ENCODE data around the gene ROCK1. TPM values are rescaled to one million over a fixed set of nuclear protein-coding genes. Genes with fewer than 3 reads are reported as not detected.
"Not testable (repeated sequence)": the region's sequence is repeated elsewhere in the genome, so short reads cannot be mapped to it uniquely, and the experiment has no call there.

The ROCK1 gene
- total RNA-seq, 2 experiments from 2014 or later: 67.0 to 71.5 TPM

DNA sequence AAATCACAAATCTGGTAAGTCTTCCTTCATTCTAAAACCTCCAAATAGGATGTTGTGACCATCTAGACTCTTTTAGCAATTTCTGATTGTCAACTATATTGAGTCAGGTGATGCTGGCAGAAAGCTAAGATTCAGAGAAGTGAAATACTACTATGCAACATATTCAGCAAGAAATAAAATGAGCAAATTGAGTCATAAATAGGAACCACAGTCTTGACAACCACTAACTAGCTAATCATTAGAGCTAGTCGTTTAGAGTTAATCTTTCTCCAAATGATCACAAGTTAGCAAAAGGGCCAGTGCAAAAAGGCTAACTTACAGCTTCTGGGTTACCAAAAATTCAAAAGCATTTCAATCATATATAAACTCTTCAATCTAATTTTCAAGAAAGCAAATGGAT, 54.5 kb downstream of the ROCK1 start:
- no peak overlapping the region for H3K27ac Mint-ChIP-seq
- no peaks in the 10 kb centered on the region for H3K4me1 Mint-ChIP-seq
- H3K4me3 Mint-ChIP-seq: no peak overlapping the region
- H3K36me3 Mint-ChIP-seq (ENCODE audit: low read depth): peaks cover 11% of the 10 kb centered on the region
- POLR2A ChIA-PET: no interaction called here
- H3K27me3 Mint-ChIP-seq: no peaks in the 10 kb centered on the region
- H3K9me3 Mint-ChIP-seq: no peaks in the 10 kb centered on the region
- CTCF ChIA-PET: no interaction called here
- no peak for DNase-seq

DNA sequence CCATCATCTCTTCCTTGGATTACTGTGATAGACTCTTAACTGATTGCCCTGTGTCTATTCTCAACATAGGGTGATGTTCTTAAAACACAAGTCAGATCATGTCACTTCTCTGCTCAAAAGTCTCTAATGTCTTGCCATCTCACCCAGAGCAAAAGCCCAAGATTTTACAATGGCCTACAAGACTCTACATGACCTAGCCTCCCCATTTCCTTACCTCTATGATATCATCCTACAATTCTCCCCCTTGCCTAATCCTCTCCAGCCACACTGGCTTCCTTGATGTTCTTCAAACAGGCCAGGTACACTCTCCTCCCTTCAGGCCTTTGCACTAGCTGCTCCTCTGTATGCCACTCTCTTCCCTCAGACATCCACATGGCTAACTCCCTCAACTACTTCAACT, 55.1 kb downstream of the ROCK1 start:
- no peak overlapping the region for H3K4me3 Mint-ChIP-seq
- POLR2A ChIA-PET: no interaction called here

DNA sequence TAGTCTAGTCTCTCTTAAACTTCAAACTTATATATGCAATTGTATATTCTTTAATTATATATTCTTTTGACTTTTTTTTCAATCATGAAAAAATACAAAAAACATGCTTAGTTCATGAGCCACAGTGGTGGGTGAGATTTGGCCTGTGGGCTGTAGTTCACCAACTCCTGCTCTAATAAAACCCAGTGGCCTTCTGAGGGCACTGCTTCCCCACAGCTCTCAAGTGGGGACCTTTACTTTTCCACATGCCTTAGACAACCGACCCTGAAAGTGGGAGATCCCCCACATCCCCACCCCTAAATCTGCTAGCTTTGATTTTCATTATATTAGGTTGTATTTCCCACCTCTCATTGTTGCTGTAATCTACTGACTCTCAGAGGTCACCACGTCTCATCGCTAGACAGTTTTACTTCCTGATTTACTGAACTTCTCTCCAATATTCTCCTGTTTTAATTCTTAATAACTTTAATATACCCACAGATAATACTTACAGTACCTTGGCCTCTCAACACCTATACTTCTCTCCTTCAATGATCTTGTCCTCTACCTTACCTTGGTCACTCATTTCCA, 57.3 kb downstream of the ROCK1 start:
- Mint-ChIP-seq H3K27me3 (no peaks in the 10 kb centered on the region), H3K27ac (no peak overlapping the region), H3K4me1 (peaks cover 6% of the 10 kb centered on the region), H3K4me3 (no peak overlapping the region), H3K9me3 (no peaks in the 10 kb centered on the region), H3K36me3 (ENCODE audit: low read depth) (peaks cover 6% of the 10 kb centered on the region)
- DNase-seq: no peak
- ChIA-PET POLR2A (interaction anchor here (1.3 kb wide), 1 partner anchor 9 kb away, joined by 5 read pairs; no protein-coding TSS in a partner anchor), CTCF (no interaction called here)

More for the DNA sequence above, 55.1 kb downstream of the ROCK1 start:
- no peak for DNase-seq
- Mint-ChIP-seq H3K36me3 (ENCODE audit: low read depth) (peaks cover 11% of the 10 kb centered on the region), H3K27me3 (no peaks in the 10 kb centered on the region), H3K9me3 (no peaks in the 10 kb centered on the region), H3K4me1 (no peaks in the 10 kb centered on the region), H3K27ac (no peak overlapping the region)
- CTCF ChIA-PET: no interaction called here

DNA sequence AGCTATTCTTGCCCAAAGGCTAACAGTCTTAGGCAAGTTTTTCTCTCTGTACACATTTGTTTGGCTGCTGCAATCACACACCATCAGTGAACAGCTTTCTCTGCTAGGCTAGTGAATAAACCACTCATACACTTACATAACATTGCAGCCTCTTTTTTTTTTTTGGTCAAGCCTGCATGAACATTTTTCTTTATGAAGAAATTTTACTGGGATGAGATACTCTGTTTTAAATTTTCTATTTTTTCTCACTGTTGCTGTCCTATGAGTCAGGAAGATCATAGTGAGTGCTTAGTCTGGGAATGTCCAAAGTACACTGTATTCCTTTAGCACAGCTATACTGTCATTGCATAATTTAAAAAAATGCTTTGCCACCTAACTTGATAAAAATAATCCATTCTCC, 58.5 kb downstream of the ROCK1 start:
- Mint-ChIP-seq H3K27ac (no peak overlapping the region), H3K4me3 (no peak overlapping the region), H3K9me3 (no peaks in the 10 kb centered on the region), H3K4me1 (peaks cover 9% of the 10 kb centered on the region), H3K36me3 (ENCODE audit: low read depth) (peaks cover 5% of the 10 kb centered on the region), H3K27me3 (no peaks in the 10 kb centered on the region)
- ChIA-PET CTCF (no interaction called here), POLR2A (interaction anchor here (1.6 kb wide), 1 partner anchor 58 kb away, joined by 6 read pairs; the partner anchor contains the start of gene ROCK1)
- no peak for DNase-seq

DNA sequence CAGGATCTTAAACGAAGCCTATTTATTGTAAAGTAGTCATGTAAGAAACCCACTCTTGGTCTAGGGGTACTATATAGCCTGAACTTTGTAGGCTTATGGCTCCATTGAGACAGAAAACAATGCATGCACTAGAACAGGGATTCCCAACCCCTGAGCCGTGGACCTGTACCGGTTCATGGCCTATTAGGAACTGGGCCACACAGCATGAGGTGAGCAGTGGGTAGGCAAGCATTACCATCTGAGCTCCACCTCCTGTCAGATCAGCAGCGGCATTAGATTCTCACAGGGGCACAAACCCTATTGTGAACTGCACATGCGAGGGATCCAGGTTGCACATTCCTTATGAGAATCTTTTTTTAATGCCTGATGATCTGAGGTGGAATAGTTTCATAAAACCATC, 59.2 kb downstream of the ROCK1 start:
- DNase-seq: no peak
- ChIA-PET CTCF (no interaction called here), POLR2A (interaction anchor here (1.6 kb wide), 1 partner anchor 59 kb away, joined by 6 read pairs; the partner anchor contains the start of gene ROCK1)
- Mint-ChIP-seq H3K4me1 (peaks cover 9% of the 10 kb centered on the region), H3K9me3 (no peaks in the 10 kb centered on the region), H3K27ac (no peak overlapping the region), H3K27me3 (no peaks in the 10 kb centered on the region), H3K4me3 (no peak overlapping the region), H3K36me3 (ENCODE audit: low read depth) (peaks cover 11% of the 10 kb centered on the region)

DNA sequence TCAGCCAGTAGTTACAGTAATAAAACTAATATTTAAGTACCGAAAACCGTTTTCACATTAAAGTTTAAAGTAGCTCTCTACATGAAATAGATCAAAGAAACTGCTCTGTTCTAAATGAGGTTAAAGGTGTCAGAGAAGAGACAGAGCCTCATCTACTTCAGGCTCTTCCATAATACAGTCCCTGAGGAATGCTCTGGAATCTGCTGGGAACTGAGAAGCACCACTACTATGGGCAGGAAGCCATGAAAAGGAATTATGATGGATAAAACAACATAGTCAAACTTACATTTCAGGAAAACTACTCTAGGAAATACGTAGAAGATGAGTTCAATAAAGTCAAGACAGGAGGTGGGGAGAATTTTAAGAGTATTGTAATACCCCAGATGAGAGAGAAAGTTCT, 60.0 kb downstream of the ROCK1 start:
- Mint-ChIP-seq H3K36me3 (ENCODE audit: low read depth) (peaks cover 17% of the 10 kb centered on the region), H3K4me3 (no peak overlapping the region), H3K27me3 (no peaks in the 10 kb centered on the region), H3K4me1 (peaks cover 9% of the 10 kb centered on the region), H3K9me3 (no peaks in the 10 kb centered on the region), H3K27ac (no peak overlapping the region)
- DNase-seq: no peak
- ChIA-PET CTCF (no interaction called here), POLR2A (no interaction called here)

DNA sequence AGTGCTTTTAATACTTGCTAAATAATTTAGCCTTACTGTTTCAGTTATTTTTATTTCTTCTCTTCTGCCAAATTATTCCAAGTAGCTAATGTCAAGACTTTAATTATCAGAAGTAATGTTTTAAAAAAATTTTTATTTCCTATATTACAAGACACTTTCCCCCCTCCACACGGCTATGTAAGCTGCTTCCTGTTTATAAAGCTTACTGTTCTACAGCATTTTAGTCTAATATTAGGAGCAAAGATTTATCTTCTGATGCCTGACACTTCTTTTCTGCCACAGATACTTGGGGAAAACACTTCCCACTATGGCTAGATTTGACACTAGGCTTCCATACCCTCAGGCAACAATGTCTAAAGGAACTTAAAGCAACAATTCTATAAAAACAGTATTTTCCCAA, 62.3 kb downstream of the ROCK1 start:
- POLR2A ChIA-PET: interaction anchor here (1.0 to 1.1 kb wide), 2 partner anchors 10 to 15 kb away, joined by 3 to 4 read pairs; no protein-coding TSS in a partner anchor
- Mint-ChIP-seq H3K27me3 (no peaks in the 10 kb centered on the region), H3K4me3 (no peak overlapping the region), H3K36me3 (ENCODE audit: low read depth) (peaks cover 24% of the 10 kb centered on the region), H3K9me3 (no peaks in the 10 kb centered on the region), H3K27ac (no peak overlapping the region), H3K4me1 (peaks cover 11% of the 10 kb centered on the region)
- DNase-seq: no peak
- CTCF ChIA-PET: no interaction called here

DNA sequence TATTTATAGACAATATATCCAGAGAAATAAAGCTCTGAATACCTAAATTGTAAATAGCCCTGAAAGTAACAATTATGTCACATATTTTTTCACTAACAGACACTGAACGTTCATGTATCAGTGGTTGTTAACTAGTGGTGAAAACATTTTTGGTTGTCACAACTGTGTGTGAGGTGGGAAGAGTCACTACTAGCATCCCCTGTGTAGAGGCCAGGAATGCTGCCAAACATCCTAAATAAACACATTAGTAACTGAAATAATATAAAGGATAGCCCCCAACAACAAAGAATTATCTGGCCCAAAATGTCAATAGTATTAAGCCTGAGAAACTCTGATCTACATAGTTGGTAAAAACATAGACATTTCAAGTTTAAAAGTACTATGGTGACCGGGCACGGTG, 64.5 kb downstream of the ROCK1 start:
- Mint-ChIP-seq H3K9me3 (no peaks in the 10 kb centered on the region), H3K4me3 (no peak overlapping the region), H3K27ac (no peak overlapping the region), H3K4me1 (peaks cover 11% of the 10 kb centered on the region), H3K27me3 (no peaks in the 10 kb centered on the region), H3K36me3 (ENCODE audit: low read depth) (peaks cover 33% of the 10 kb centered on the region)
- ChIA-PET POLR2A (no interaction called here), CTCF (no interaction called here)
- DNase-seq: no peak

DNA sequence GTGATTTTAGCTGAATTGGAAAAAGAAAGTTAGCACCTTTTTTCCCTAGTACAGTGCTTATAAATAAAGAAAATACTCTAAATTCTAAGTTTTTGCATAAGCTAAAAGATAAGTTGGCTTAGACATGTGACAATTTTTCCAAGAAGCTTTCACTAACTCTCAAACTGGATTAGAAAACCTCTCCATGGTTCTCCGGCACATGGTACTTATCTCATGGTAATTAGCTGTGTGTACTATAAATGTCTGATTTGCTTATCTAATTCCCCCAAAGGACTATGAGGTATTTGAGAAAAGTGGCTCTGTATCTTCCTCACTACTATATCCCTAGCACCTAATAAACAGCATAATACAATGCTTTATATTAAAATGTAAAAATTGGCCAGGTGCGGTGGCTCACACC, 71.1 kb downstream of the ROCK1 start:
- POLR2A ChIA-PET: no interaction called here
- Mint-ChIP-seq H3K27ac (no peak overlapping the region), H3K27me3 (no peaks in the 10 kb centered on the region), H3K9me3 (no peaks in the 10 kb centered on the region), H3K36me3 (ENCODE audit: low read depth) (peaks cover 48% of the 10 kb centered on the region), H3K4me1 (no peaks in the 10 kb centered on the region), H3K4me3 (no peak overlapping the region)
- DNase-seq: no peak
- CTCF ChIA-PET: interaction anchor here (0.6 kb wide), 1 partner anchor 9 kb away, joined by 3 read pairs; no protein-coding TSS in a partner anchor

DNA sequence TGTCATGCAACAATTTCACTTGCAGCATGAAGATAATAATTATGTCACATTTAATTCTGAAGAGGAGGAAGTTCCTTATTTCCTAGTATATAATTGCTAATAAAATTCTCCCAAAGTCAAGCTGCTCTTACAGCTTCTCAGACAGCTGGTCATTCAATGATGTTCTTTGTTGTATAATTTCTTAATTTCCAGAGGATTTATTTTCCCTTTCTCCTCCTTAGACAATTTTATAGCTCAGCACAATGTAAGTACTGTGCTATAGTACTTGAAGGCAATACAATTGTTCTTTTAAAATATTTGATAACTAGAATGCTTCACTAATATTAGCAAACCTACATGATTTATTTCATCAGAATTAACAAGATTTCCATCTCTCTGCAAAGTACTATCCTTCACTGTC, 73.4 kb downstream of the ROCK1 start:
- CTCF ChIA-PET: no interaction called here

DNA sequence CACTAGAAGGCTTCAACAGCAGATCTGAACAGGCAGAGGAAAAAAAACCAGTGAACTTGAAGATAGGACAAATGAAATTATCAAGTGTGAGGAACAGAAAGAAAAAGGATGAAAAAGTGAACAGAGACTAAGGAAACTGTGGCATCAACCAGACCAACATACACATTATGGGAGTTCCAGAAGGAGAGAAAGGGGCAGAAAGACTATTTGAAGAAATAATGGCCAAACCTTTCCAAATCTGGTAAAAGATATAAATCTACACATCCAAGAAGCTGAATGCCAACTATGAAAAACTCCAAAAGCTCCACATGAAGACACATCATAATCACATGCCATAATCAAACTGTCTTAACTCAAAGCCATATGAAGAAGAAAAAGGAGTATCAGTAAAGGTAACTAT, 79.8 kb downstream of the ROCK1 start:
- POLR2A ChIA-PET: no interaction called here
- Mint-ChIP-seq H3K4me1 (peaks cover 2% of the 10 kb centered on the region), H3K36me3 (ENCODE audit: low read depth) (peaks cover 56% of the 10 kb centered on the region), H3K9me3 (peaks cover 14% of the 10 kb centered on the region), H3K4me3 (no peak overlapping the region), H3K27me3 (no peaks in the 10 kb centered on the region), H3K27ac (no peak overlapping the region)
- CTCF ChIA-PET: interaction anchor here (0.7 kb wide), 1 partner anchor 408 kb away, joined by 3 read pairs; no protein-coding TSS in a partner anchor
- no peak for DNase-seq

More for the DNA sequence above, 73.4 kb downstream of the ROCK1 start:
- H3K4me1 Mint-ChIP-seq: peaks cover 1% of the 10 kb centered on the region
- no peak for DNase-seq
- no peak overlapping the region for H3K27ac Mint-ChIP-seq
- H3K4me3 Mint-ChIP-seq: no peak overlapping the region
- POLR2A ChIA-PET: interaction anchor here (1.6 kb wide), 1 partner anchor 11 kb away, joined by 4 read pairs; no protein-coding TSS in a partner anchor
- peaks cover 2% of the 10 kb centered on the region for H3K9me3 Mint-ChIP-seq
- H3K36me3 Mint-ChIP-seq (ENCODE audit: low read depth): peaks cover 58% of the 10 kb centered on the region
- H3K27me3 Mint-ChIP-seq: no peaks in the 10 kb centered on the region

DNA sequence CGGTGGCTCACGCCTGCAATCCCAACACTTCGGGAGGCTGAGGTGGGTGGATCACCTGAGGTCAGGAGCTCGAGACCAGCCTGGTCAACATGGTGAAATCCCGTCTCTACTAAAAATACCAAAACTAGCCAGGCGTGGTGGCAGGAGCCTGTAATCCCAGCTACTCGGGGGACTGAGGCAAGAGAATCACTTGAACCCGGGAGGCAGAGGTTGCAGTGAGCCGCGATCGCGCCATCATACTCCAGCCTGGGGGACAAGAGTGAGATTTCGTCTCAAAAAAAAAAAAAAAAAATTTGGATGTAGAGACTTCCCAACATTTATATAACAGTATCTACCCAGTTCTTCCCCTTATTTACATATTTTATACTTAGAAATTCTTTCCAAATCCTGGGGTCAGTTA, 93.4 kb downstream of the ROCK1 start:
- H3K27ac Mint-ChIP-seq, CTCF ChIA-PET, POLR2A ChIA-PET, H3K27me3 Mint-ChIP-seq, DNase-seq, H3K4me1 Mint-ChIP-seq, H3K4me3 Mint-ChIP-seq: not testable (repeated sequence)
- H3K36me3 Mint-ChIP-seq (ENCODE audit: low read depth): peaks cover 73% of the 10 kb centered on the region
- peaks cover 10% of the 10 kb centered on the region for H3K9me3 Mint-ChIP-seq

DNA sequence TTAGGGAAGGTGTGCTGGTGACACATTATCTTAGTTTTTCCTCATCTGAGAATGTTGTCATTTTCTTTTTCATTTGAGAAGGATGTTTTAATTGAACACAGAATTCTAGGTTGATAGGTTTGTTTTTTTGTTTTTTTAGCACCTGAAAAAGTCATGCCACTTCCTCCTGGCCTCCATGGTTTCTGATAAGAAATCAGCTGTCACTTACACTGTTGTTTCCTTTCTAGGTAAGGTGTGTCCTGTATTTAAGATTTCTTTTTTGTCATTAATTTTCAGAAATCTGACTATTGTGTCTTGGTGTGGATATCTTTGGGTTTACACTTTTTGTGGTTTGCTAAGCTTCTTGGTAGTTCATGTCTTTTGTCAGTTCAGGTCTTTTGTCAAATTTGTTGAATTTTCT, 99.3 kb downstream of the ROCK1 start:
- H3K27ac Mint-ChIP-seq: peak overlapping the region; percentile 41
- CTCF ChIA-PET: no interaction called here
- no peak for DNase-seq
- no peak overlapping the region for H3K4me3 Mint-ChIP-seq
- H3K9me3 Mint-ChIP-seq: peaks cover 22% of the 10 kb centered on the region
- no peaks in the 10 kb centered on the region for H3K27me3 Mint-ChIP-seq
- peaks cover 15% of the 10 kb centered on the region for H3K4me1 Mint-ChIP-seq
- POLR2A ChIA-PET: interaction anchor here (1.4 kb wide), 1 partner anchor 12 kb away, joined by 3 read pairs; no protein-coding TSS in a partner anchor
- H3K36me3 Mint-ChIP-seq (ENCODE audit: low read depth): peaks cover 75% of the 10 kb centered on the region

DNA sequence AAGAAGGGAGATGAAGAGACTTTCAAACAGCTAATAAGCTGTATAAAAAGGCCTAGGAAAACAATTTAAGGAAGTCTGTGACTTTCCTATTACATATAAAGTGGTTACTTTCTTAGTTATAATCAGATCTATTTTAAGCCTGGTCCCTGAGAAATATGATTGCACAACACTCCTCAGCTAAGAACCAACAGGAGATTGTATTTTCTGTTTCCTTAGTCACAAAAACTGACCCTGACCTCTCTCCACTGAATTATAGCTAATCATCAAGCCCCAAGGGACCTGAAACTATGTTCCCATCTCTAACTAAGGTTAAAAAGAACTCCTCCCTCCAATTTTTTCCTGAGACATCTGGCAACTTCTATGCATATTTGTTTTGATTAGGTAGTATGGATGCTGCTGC, 106.9 kb downstream of the ROCK1 start:
- H3K9me3 Mint-ChIP-seq: no peaks in the 10 kb centered on the region
- no peak overlapping the region for H3K4me3 Mint-ChIP-seq
- no peak overlapping the region for H3K27ac Mint-ChIP-seq
- H3K27me3 Mint-ChIP-seq: no peaks in the 10 kb centered on the region
- peaks cover 41% of the 10 kb centered on the region for H3K36me3 Mint-ChIP-seq (ENCODE audit: low read depth)
- no peak for DNase-seq
- CTCF ChIA-PET: no interaction called here
- POLR2A ChIA-PET: no interaction called here
- H3K4me1 Mint-ChIP-seq: no peaks in the 10 kb centered on the region

Measured in activated CD4-positive, alpha-beta memory T cell treated with anti-CD3 and anti-CD28 coated beads, Interleukin-2, amount 10 ng/mL, durations not matched to agents 7 days and 5 days (primary cell).